Activated T-cell treated with anti-CD3 and anti-CD28 coated beads for 4 hours (primary cell): ENCODE data around the gene UQCR10.

Source experiments
- DNase-seq: peaks from one replicate; pipeline ENCODE4 v3.0.0-alpha.2; 2020

The UQCR10 gene

DNA sequence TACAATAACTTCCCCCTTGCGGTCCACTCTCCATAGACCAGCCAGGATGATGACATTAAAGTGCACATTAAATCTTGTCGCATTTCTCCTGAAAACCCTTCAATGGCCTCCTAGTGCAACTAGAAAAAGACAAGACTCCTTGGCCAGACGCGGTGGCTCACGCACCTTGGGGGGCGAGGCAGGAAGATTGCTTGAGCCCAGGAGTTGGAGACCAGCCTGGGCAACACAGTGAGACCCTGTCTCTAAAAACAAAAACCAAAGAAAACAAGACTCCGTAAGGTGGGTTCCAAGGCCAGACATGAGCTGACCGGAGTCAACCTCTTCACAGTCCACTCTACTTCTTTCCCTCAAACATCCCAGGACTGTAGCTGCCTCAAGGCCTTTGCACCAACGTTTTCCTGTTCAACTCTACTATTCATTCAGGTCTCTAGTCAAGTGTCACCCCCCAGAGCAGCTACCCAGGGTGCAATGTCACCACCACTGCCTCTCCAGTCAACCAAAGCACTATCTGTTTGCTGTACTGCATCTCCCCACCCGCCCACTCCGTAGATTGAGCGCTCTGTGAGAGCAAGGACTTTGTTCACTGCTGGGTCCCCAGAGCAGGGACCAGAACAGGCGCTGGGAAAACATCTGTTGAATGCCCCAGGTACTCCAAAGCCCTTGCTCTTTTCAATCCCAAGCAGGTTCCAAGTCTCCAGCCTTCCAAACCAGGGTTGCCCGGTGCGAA is 1.1 kb upstream of the UQCR10 start:
- peak; percentile 10 for DNase-seq

- DNase-seq: peak; percentile 79
These were observed 468 bp upstream of the UQCR10 start, which contains the start of gene ZMAT5 for GRCh38 chr22:29766632-29767170. TSS of gene ZMAT5 (minus strand) at chr22:29767007. CDS start at chr22:29748544, 18,463 bp downstream.

GRCh38 chr22:29768052-29768693 is 1.0 kb downstream of the UQCR10 start:
- DNase-seq: no peak

DNA sequence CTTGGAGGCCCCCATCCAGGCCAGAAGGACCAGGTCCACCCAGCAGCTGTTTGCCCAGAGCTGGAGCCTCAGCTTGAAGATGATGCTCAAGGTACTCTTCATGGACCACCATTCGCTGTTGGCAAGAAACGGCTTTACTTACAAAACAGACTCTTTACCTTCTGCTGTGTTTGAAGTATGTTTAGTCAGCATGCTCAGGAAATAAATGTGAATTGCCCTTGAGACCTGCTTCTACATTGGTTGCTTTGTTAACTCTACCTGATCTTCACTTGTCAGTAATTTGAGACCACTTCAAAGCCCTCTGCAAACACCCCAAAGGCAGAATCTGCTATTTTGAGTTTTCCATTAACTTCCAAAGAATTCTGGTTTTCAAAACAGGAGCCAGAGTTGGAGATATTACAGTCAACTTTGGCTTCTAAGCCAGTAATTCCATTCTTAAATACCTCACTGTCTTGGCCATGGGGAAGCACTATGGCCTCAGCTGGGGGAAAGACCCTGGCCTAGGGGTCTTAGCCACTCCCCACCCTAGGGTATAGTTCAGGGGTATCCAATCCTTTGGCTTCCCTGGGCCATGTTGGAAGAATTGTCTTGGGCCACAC is 2.7 kb downstream of the UQCR10 start:
- no peak for DNase-seq

DNA sequence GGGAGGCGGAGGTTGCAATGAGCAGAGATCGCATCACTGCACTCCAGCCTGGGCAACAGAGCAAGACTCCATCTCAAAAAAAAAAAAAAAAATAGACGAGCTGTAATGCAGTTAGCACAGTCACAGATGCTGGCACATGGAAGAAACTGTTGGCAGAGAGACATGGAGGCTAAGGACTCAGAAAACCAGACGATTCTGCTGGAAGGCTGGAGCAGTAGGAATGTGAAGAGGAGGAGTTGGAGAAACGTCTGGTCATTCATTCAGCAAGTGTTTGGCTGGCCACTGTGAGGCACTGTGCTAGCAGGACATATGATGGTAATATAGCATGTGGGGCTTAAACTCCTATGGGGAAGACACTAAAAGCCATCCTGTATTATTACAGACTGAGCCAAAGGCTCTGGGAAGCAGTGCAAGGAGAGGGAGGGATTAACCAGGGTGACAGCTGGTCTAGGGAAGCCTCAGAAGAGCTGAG is 5.0 kb downstream of the UQCR10 start:
- DNase-seq: no peak

GRCh38 chr22:29773233-29773632 is 6.1 kb downstream of the UQCR10 start:
- DNase-seq: no peak

GRCh38 chr22:29780220-29780619 is 13.1 kb downstream of the UQCR10 start:
- DNase-seq: no peak

DNA sequence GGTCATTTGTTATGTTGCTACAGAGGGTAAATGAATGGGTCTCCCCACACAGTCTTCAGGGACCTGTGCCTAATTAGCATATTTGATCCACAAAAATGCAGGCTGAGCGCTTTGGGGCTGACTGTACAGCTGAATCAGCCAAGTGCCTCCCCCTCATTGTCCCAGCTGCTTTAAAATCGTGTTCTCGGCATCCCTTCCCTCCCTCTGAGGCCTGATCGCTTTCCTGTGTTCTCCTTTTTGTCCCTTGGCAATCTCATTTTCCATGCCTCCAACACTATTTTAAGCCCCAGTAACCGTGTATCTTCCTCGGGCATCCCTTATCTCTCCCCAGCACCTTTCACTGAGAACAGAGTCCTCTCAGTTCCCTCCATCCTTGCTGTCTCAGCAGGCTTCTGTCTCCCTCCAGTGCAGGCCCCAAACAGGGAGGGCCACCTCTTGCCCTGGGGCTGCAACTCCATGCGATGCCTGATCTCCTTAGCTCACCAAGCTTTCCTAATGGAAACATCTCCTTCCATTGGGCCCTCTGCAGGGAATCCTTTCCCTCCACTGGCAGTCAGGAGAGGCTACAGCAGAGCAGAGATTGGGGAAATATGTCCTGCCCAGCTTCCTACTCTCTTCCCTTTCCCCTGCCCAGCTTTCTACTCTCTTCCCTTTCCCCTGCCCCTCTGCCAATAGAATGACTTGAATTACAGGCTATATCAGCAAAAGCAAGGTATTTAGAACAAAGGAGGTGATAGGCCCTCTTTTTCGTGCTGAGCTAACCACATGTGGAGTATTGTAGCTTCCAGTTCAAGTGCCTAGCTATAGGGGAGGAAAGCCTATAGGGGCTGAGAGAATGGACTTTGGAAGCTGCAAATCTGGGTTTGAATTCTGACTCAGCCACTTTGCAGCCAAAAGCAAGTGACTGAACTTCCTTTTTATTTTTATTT is 13.8 kb downstream of the UQCR10 start:
- no peak for DNase-seq

DNA sequence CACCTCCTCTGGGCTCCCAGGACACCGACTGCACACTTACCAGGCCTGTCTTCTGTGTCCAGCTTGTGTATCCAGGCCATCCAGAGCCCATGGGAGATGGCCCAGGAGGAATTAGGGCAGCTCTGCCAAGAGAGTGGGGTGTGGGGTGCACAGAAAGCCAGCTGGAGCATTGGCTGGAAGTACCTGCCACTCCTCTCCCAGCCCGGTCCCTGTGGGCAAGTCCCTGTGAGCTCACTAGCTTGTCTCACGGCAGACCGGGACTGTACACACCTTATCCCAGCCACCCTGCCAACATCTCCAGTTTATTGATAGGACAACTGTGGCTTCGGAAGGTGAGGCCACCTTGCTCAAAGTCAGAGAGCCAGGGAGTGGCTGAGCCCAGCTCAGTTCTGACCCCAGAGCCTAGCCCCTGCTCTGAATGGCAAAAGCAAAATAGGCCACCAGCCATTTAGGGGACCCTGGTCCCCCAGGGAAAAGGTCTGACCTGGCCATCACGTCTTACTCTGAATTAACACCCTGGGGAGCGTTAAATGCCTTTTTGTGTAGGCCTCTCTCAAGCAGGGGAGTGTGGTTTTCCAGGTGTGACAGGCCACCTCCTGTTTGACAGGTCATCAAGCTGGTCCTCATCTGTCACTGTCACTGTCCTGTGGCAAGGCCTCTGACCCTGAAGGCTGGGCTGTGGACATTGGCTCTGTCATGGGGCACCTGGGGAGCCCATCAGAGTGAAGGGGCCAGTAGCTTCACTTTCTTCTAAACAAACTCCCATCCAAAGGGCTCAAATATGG is 15.1 kb downstream of the UQCR10 start:
- no peak for DNase-seq

- DNase-seq: no peak
These were observed 17.5 kb downstream of the UQCR10 start for GRCh38 chr22:29784451-29785361.

DNA sequence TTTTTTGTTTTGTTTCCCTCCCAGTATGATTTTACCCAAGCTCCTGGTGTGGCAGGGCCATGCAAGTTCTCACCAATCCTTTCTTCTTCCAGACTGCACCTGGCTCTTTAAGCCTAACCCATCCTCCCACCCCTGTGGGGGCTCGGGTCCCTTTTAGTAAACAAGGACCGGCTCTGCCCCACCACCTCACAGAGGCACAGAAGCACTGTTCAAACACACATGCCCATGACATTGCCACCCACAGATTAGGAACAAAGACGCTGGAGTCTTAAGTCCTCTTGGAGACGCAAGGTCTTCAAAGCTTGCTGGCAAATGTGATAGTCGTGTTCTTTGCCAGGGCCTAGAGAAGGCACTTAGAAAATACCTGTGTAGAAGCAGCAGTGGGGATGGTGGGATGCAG is 18.9 kb downstream of the UQCR10 start:
- DNase-seq: no peak

DNA sequence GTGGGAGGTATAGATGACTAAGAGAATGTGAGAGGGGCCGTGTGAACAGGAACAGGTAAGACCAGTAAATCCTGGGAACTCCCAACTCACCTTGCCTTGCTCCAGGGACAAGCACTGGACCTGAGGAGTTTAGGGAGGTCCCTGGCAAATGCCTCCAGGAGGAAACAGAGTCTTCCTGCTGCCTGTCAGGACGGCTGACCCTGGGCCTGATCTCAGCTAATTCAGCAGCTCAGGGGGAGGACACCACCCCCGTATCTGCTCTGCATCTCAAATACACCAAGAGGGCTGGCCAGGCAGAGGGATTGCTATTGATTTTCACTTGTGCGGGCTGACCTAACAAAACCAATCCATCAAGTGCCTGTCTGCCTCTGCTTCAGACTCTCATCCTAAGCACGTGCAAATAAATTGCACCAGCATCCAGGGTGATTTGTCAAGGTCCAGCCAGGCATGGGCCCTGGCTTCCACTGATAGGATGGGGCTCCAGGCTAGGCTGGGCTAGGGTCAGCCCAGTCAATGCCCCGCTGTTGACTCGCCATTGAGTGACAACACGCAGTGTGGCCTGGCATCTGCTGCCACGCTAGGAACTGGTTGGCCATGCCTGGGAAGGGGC is 20.3 kb downstream of the UQCR10 start:
- DNase-seq: no peak

DNA sequence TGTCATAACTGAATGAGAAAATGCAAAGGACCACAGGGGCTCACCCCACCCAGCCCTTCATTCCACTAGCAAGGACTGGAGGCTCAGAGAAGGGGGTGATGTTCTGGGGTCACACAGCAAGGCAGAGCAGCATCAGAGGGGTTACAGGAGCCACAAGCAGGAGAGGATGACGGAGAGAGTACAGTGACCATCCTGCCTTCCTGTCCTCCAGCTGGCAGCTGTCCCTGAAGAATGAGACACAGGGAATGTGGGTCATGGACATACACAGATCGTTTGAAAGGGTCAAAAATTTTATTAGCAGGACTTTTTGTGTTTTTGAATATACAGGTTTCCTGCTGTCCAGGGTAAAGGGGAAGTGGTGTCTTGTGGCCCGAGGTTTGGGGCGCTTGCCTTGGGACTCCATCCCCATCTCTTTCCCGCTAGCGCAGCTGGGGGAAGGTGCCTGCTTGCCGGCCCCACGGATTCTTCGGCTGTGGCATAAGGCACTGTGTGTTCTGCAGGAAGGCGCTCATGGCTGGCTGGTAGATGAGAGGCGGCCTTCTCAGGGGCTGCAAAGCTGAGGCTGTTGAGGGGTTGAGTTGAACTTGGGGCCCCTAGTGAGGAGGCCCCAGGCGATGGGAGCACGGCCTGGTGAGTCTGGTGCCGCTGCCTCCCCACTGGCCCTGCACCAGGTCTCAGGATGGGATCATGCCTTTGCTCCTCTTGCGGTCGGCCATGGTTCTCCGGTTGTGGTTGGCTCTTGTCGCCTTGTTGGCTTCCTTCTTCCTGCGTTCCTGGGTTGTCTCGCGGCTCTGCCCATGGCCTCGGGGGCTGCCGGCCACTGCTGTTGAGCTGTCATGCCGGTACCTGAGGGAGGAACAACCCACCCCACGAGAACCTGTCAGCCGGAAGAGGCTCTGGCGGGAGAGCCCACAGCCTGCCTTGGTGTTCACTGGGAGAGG is 21.4 kb downstream of the UQCR10 start:
- DNase-seq: no peak

DNA sequence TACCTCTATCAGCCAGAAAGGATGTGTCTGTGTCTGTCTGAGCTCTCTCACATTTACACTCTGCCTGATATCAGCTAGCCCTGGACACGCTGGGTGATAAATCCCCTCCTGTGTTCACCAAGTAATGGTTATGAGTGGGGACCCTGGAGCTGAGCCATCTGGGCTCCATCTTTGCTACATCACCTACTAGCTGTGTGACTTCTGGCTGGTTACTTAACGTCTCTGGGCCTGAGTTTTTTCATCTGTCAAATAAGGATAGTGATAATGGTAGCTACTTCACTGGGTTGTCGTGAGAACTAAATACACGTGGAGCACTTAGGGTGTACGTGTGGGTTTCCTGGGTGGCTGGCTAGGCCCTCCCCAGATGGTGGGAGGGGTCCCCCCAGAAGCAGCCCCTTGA is 22.9 kb downstream of the UQCR10 start:
- DNase-seq: no peak

DNA sequence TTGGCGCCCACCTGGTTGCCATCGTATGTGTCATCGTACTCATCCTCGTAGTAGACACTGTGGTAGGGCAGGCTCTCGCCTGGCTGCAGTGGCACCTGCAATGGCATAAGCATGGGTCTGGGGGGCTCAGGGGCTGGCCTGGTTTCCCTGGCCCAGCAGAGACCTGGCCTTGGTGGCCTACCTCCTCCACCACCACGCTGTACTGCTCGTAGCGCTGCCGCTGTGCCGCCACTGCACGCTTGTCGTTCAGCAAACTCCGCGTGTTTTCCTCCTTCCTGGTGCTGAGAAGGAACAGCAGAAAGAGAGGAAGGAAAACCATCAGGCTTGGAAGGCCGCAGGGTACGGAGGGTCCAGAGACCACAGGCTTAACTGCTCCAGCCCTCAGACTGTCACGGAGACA is 26.2 kb downstream of the UQCR10 start:
- DNase-seq: no peak

GRCh38 chr22:29795663-29796062 is 28.5 kb downstream of the UQCR10 start:
- DNase-seq: no peak

GRCh38 chr22:29797351-29797750 is 30.2 kb downstream of the UQCR10 start:
- no peak for DNase-seq

DNA sequence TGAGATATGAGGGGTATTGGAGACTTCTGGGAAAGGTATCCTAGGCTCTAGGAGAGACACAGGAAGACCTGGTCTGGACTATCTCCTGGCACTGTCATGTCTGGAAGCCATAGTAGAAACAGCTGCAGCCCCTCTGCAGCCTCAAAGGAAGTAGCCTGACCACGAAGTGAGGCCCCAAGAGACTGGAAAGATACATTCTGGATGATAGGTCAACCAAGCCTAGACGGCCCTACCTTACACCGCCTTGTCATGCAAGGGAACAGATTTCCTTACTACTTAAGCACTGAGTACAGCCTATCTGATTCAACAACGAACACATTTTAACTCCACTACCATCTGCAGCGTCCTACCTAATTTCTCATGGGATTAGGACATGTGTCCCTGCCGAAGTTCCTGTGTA is 31.1 kb downstream of the UQCR10 start:
- DNase-seq: no peak

DNA sequence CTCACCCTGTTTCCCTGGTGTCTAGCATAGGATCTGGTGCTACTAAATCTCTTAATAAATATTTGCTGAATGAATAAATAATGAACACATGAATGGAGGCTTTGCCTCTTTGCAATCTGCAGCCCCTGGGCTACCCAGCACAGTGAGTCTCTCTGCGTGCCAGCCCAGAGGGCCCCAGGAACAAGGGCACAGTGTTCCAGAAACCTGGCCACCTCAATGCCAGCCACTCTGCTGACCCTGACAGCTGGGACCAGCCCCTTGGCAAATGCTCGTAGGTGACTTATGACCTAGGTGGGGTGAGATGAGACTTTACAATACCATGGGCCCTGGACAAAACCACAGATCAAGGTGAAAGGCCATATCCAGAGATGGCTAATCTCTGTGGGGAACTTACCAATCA is 31.6 kb downstream of the UQCR10 start:
- no peak for DNase-seq
